HCT116 (cell line): Measurements from ENCODE around the gene MAP4K4.

ENCODE experiments used
- ATF3 ChIP-seq: IDR thresholded peaks from 2 replicates; pipeline ENCODE4 v1.6.1; 2012
- CEBPB ChIP-seq: IDR thresholded peaks from 2 replicates; pipeline ENCODE4 v1.6.1; 2012; ENCODE audit warnings: low read depth
- CTCF ChIP-seq, 3 experiments: fragments of 200-600 bp in 1 of 3; sonication (generic) in 1 of 3; IDR thresholded peaks in 2 of 3; conservative IDR thresholded peaks in 1 of 3; 2 replicates each; pipeline ENCODE4 v1.5.1; 2012 to 2017; ENCODE audit warnings: low read depth in 2 of 3, low read length in 2 of 3, antibody characterized with exemption in 1 of 3, borderline replicate concordance in 1 of 3, control low read depth in 1 of 3, mild to moderate bottlenecking in 1 of 3, mixed read lengths in 1 of 3, mixed run types in 1 of 3, moderate library complexity in 1 of 3; ENCODE audit not compliant: insufficient read depth in 1 of 3
- EGR1 ChIP-seq: IDR thresholded peaks from 2 replicates; pipeline ENCODE4 v1.6.1; 2012; ENCODE audit warnings: low read depth
- ELF1 ChIP-seq: IDR thresholded peaks from 2 replicates; pipeline ENCODE4 v1.6.1; 2012; ENCODE audit warnings: low read depth, borderline replicate concordance
- EZH2 ChIP-seq: fragments of 200-600 bp; sonication (generic); IDR thresholded peaks from 2 replicates; pipeline ENCODE4 v1.6.1; 2017; ENCODE audit warnings: antibody characterized with exemption, mixed run types
- POLR2A ChIP-seq: IDR thresholded peaks from 2 replicates; pipeline ENCODE4 v1.7.0; 2011; ENCODE audit warnings: borderline replicate concordance; ENCODE audit not compliant: insufficient read depth, insufficient read length; ENCODE audit errors: extremely low read depth
- POLR2AphosphoS5 ChIP-seq: IDR thresholded peaks from 2 replicates; pipeline ENCODE4 v1.6.1; 2011; ENCODE audit warnings: mild to moderate bottlenecking, low read depth, low read length, moderate library complexity
- RAD21 ChIP-seq: IDR thresholded peaks from 2 replicates; pipeline ENCODE4 v1.6.1; 2012; ENCODE audit warnings: low read depth, mild to moderate bottlenecking
- REST ChIP-seq: IDR thresholded peaks from 2 replicates; pipeline ENCODE4 v1.6.1; 2012; ENCODE audit warnings: low read depth

GRCh38 chr2:101706121-101706818 lies 8.8 kb downstream of the MAP4K4 start:
- TF ChIP-seq CTCF (IDR thresholded peaks at IDR 0.05 in 2 of 3, conservative IDR thresholded peaks at IDR 0.05 in 1 of 3; ENCODE audit: borderline replicate concordance in 1 of 3, insufficient read depth in 1 of 3, low read depth in 2 of 3, low read length in 2 of 3) (no peak), REST (no peak), EZH2 (no peak), POLR2AphosphoS5 (no peak), RAD21 (no peak), EGR1 (no peak), ELF1 (no peak), CEBPB (no peak), POLR2A (no peak), ATF3 (no peak)
